ENCODE measurements around the gene SPOPL.

Gene SPOPL

GRCh38 chr2:138495384-138495783 lies 6.2 kb upstream of the SPOPL start:
- Histone ChIP-seq H3K4me3 (ENCODE audit: low read depth in 1 of 2, low read length in 1 of 2) (no peak overlapping the region), H3K9me3 (no peaks in the 10 kb centered on the region), H3K36me3 (no peaks in the 10 kb centered on the region), H3K27ac (no peak overlapping the region), H3K27me3 (no peaks in the 10 kb centered on the region), H3K4me1 (ENCODE audit: control insufficient read depth in 1 of 2, insufficient read depth in 1 of 2, low read depth in 1 of 2, low read length in 1 of 2) (peaks cover 10% of the 10 kb centered on the region in 2 experiments)
- no peak for TF ChIP-seq CTCF (IDR thresholded peaks at IDR 0.05)

- Histone ChIP-seq H3K36me3 (no peaks in the 10 kb centered on the region), H3K4me3 (ENCODE audit: low read depth in 1 of 2, low read length in 1 of 2) (no peak overlapping the region), H3K27me3 (no peaks in the 10 kb centered on the region), H3K4me1 (ENCODE audit: control insufficient read depth in 1 of 2, insufficient read depth in 1 of 2, low read depth in 1 of 2, low read length in 1 of 2) (peaks cover 15% of the 10 kb centered on the region in 2 experiments), H3K9me3 (no peaks in the 10 kb centered on the region), H3K27ac (no peak overlapping the region)
- TF ChIP-seq CTCF (IDR thresholded peaks at IDR 0.05), result no peak
Measured at GRCh38 chr2:138496096-138496651, 5.4 kb upstream of the SPOPL start.

GRCh38 chr2:138497294-138497693 lies 4.3 kb upstream of the SPOPL start:
- no peak overlapping the region for H3K4me3 ChIP-seq (ENCODE audit: low read depth in 1 of 2, low read length in 1 of 2)
- H3K27me3 ChIP-seq, result no peaks in the 10 kb centered on the region
- no peak overlapping the region for H3K27ac ChIP-seq
- TF ChIP-seq CTCF (IDR thresholded peaks at IDR 0.05), result no peak
- H3K36me3 ChIP-seq, result no peaks in the 10 kb centered on the region
- peaks cover 17 to 18% of the 10 kb centered on the region in 2 experiments for H3K4me1 ChIP-seq (ENCODE audit: control insufficient read depth in 1 of 2, insufficient read depth in 1 of 2, low read depth in 1 of 2, low read length in 1 of 2)
- no peaks in the 10 kb centered on the region for H3K9me3 ChIP-seq

- Histone ChIP-seq H3K4me3 (ENCODE audit: low read depth in 1 of 2, low read length in 1 of 2) (no peak overlapping the region), H3K27me3 (no peaks in the 10 kb centered on the region), H3K4me1 (ENCODE audit: control insufficient read depth in 1 of 2, insufficient read depth in 1 of 2, low read depth in 1 of 2, low read length in 1 of 2) (peaks cover 17 to 40% of the 10 kb centered on the region in 2 experiments), H3K27ac (no peak overlapping the region), H3K36me3 (no peaks in the 10 kb centered on the region), H3K9me3 (no peaks in the 10 kb centered on the region)
- TF ChIP-seq CTCF (IDR thresholded peaks at IDR 0.05), result no peak
Measured at GRCh38 chr2:138499684-138500083, 1.9 kb upstream of the SPOPL start.

- Histone ChIP-seq H3K4me1 (ENCODE audit: control insufficient read depth in 1 of 2, insufficient read depth in 1 of 2, low read depth in 1 of 2, low read length in 1 of 2) (peaks cover 24 to 49% of the 10 kb centered on the region in 2 experiments), H3K27ac (peak overlapping the region; percentile 96), H3K9me3 (no peaks in the 10 kb centered on the region), H3K27me3 (no peaks in the 10 kb centered on the region), H3K36me3 (no peaks in the 10 kb centered on the region), H3K4me3 (ENCODE audit: low read depth in 1 of 2, low read length in 1 of 2) (peak overlapping the region; percentile 93 to 94)
- TF ChIP-seq CTCF (IDR thresholded peaks at IDR 0.05), result no peak
Measured at GRCh38 chr2:138500592-138501424, 762 bp upstream of the SPOPL start.
